Caco-2 (cell line): ENCODE data around the gene MCTP2. TPM values are rescaled to one million over a fixed set of nuclear protein-coding genes. Genes with fewer than 3 reads are reported as not detected.

Experiments used
- BruUV-seq: library from RNA; stranded (reverse); fragments of 400-500 nt; replicated peaks from 2 replicates; lab custom pipeline; 2021; lab: Mats Ljungman, UMichigan
- CTCF ChIA-PET: fragments of 300-600 bp; sonication (Branson Sonifier 250); formaldehyde crosslinking; loops from one replicate; lab custom pipeline; 2022; ENCODE audit warnings: antibody characterized with exemption; lab: Charles Lee
- POLR2A ChIA-PET: fragments of 300-600 bp; sonication (Branson Sonifier 250); formaldehyde crosslinking; loops from one replicate; lab custom pipeline; 2022; ENCODE audit warnings: antibody characterized with exemption; lab: Charles Lee
- DNase-seq, 2 experiments: peaks; one replicate each; pipeline versions ENCODE4 v3.0.0 to v3.0.0-alpha.2; 2020 to 2022
- H3K27me3 ChIP-seq: replicated peaks from 2 replicates; pipeline ENCODE4 v1.6.0; 2011; ENCODE audit warnings: low read length; ENCODE audit not compliant: control insufficient read depth, insufficient read depth
- H3K36me3 ChIP-seq: 2 replicates; pipeline ENCODE4 v1.5.1; 2011; ENCODE audit warnings: low read length; ENCODE audit not compliant: control insufficient read depth, insufficient read depth
- H3K4me1 ChIP-seq: fragments of 250-450 bp; sonication (Bioruptor Pico); 2 replicates; pipeline ENCODE4 v1.5.1; 2020; ENCODE audit warnings: mild to moderate bottlenecking
- H3K4me3 ChIP-seq: 2 replicates; pipeline ENCODE4 v1.5.1; 2011; ENCODE audit warnings: low read depth, mild to moderate bottlenecking, control low read depth, low read length
- H3K9me3 ChIP-seq: fragments of 250-450 bp; sonication (Bioruptor Pico); 2 replicates; pipeline ENCODE4 v1.5.1; 2020; ENCODE audit warnings: mild to moderate bottlenecking, moderate library complexity
- H3K27ac Mint-ChIP-seq: one replicate; pipeline ENCODE4 v1.8.0; 2022; ENCODE audit warnings: mixed read lengths; ENCODE audit not compliant: unreplicated experiment
- H3K27me3 Mint-ChIP-seq: one replicate; pipeline ENCODE4 v1.8.0; 2022; ENCODE audit warnings: mixed read lengths; ENCODE audit not compliant: insufficient read depth, unreplicated experiment
- H3K36me3 Mint-ChIP-seq: one replicate; pipeline ENCODE4 v1.8.0; 2022; ENCODE audit warnings: mild to moderate bottlenecking, mixed read lengths; ENCODE audit not compliant: insufficient read depth, unreplicated experiment
- H3K4me1 Mint-ChIP-seq: one replicate; pipeline ENCODE4 v1.8.0; 2022; ENCODE audit warnings: low read depth, mixed read lengths; ENCODE audit not compliant: unreplicated experiment
- H3K4me3 Mint-ChIP-seq: one replicate; pipeline ENCODE4 v1.8.0; 2022; ENCODE audit warnings: mild to moderate bottlenecking, moderate library complexity, mixed read lengths; ENCODE audit not compliant: unreplicated experiment
- H3K9me3 Mint-ChIP-seq: one replicate; pipeline ENCODE4 v1.8.0; 2022; ENCODE audit warnings: mixed read lengths; ENCODE audit not compliant: unreplicated experiment
- CTCF ChIP-seq, 2 experiments: fragments of 200-600 bp in 1 of 2; IDR thresholded peaks; 1 replicate in 1 of 2; 2 replicates in 1 of 2; pipeline versions ENCODE4 v1.5.1 to v1.8.0; 2011 to 2022; ENCODE audit warnings: antibody characterized with exemption in 1 of 2, control low read depth in 1 of 2, inconsistent platforms in 1 of 2, low read depth in 1 of 2, low read length in 1 of 2, mild to moderate bottlenecking in 1 of 2, moderate library complexity in 1 of 2; ENCODE audit not compliant: insufficient read depth in 1 of 2, severe bottlenecking in 1 of 2, unreplicated experiment in 1 of 2
- intact Hi-C: fragments of 100-400 bp; cut with micrococcal nuclease; formaldehyde crosslinking; loops from one replicate; pipeline ENCODE4 v1.10.0; 2022; ENCODE audit not compliant: unreplicated experiment
- total RNA-seq: library from RNA; stranded (reverse); gene quantifications from 2 replicates; pipeline ENCODE4 v1.2.3, GENCODE V29; 2022

MCTP2 gene
- total RNA-seq, 1 experiment from 2014 or later = 9.9 TPM

GRCh38 chr15:94526071-94526689 lies 294.8 kb downstream of the MCTP2 start:
- no peak overlapping the region for H3K27ac Mint-ChIP-seq
- H3K4me3 ChIP-seq = no peak overlapping the region
- H3K27me3 ChIP-seq = no peaks in the 10 kb centered on the region
- H3K4me1 Mint-ChIP-seq = no peaks in the 10 kb centered on the region
- H3K36me3 ChIP-seq = no peaks in the 10 kb centered on the region
- H3K27me3 Mint-ChIP-seq = peaks cover 8% of the 10 kb centered on the region
- peak in 1 of 2 experiments; percentile 14 for DNase-seq
- BruUV-seq = no TSS peak
- no peak overlapping the region for H3K4me3 Mint-ChIP-seq
- ChIA-PET POLR2A (no interaction called here), CTCF (interaction anchor here (0.7 kb wide), 1 partner anchor 34 kb away, joined by 3 read pairs; no protein-coding TSS in a partner anchor)
- no peaks in the 10 kb centered on the region for H3K4me1 ChIP-seq
- intact Hi-C loops = no loop called here
- TF ChIP-seq CTCF (IDR thresholded peaks at IDR 0.05; ENCODE audit: insufficient read depth in 1 of 2, low read depth in 1 of 2, low read length in 1 of 2, severe bottlenecking in 1 of 2, unreplicated experiment in 1 of 2) = peak in 1 of 2 experiments; percentile 50
- H3K36me3 Mint-ChIP-seq = no peaks in the 10 kb centered on the region
- H3K9me3 ChIP-seq = no peaks in the 10 kb centered on the region
- no peaks in the 10 kb centered on the region for H3K9me3 Mint-ChIP-seq

DNA sequence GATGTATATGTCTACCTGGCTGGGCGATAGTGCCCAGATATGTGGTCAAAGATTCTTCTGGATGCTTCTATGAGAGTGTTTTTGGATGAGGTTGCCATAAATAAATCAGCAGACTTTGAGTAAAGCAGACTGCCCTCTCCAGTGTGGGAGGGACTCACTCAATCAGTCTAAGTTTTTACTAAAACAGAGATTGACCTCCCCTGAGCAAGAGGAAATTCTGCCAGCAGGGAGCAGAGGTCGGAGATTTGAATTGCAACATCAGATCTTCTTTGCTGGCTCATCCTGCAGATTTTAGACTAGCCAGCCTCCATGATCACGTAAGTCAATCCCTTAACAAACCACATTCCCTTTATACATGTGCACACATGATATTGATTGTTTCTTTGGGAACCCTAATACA lies 300.9 kb downstream of the MCTP2 start:
- no peak for TF ChIP-seq CTCF (IDR thresholded peaks at IDR 0.05; ENCODE audit: insufficient read depth in 1 of 2, low read depth in 1 of 2, low read length in 1 of 2, severe bottlenecking in 1 of 2, unreplicated experiment in 1 of 2)
- Mint-ChIP-seq H3K36me3 (no peaks in the 10 kb centered on the region), H3K4me3 (no peak overlapping the region), H3K27ac (no peak overlapping the region), H3K9me3 (no peaks in the 10 kb centered on the region), H3K27me3 (peaks cover 18% of the 10 kb centered on the region), H3K4me1 (no peaks in the 10 kb centered on the region)
- no peak for DNase-seq
- Histone ChIP-seq H3K36me3 (no peaks in the 10 kb centered on the region), H3K4me1 (no peaks in the 10 kb centered on the region), H3K27me3 (no peaks in the 10 kb centered on the region), H3K4me3 (no peak overlapping the region), H3K9me3 (no peaks in the 10 kb centered on the region)
- intact Hi-C loops = loop anchor here (2.0 kb wide), 1 partner anchor 21 kb away; no protein-coding TSS in a partner anchor
- BruUV-seq = no TSS peak
- ChIA-PET CTCF (no interaction called here), POLR2A (no interaction called here)
